ENCODE results near the gene LRRN3.

- TF ChIP-seq, protein P1, sequence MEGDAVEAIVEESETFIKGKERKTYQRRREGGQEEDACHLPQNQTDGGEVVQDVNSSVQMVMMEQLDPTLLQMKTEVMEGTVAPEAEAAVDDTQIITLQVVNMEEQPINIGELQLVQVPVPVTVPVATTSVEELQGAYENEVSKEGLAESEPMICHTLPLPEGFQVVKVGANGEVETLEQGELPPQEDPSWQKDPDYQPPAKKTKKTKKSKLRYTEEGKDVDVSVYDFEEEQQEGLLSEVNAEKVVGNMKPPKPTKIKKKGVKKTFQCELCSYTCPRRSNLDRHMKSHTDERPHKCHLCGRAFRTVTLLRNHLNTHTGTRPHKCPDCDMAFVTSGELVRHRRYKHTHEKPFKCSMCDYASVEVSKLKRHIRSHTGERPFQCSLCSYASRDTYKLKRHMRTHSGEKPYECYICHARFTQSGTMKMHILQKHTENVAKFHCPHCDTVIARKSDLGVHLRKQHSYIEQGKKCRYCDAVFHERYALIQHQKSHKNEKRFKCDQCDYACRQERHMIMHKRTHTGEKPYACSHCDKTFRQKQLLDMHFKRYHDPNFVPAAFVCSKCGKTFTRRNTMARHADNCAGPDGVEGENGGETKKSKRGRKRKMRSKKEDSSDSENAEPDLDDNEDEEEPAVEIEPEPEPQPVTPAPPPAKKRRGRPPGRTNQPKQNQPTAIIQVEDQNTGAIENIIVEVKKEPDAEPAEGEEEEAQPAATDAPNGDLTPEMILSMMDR (IDR thresholded peaks at IDR 0.05), result no peak
- TF ChIP-seq POLR2A (IDR thresholded peaks at IDR 0.05), result no peak
- TF ChIP-seq POLR2AphosphoS5 (IDR thresholded peaks at IDR 0.05), result no peak
These were observed 47.4 kb upstream of the LRRN3 start for GRCh38 chr7:111043561-111043960.
